Activated CD8-positive, alpha-beta T cell treated with anti-CD3 and anti-CD28 coated beads for 36 hours (primary cell): Measurements from ENCODE around the gene COX19. TPM values are rescaled to one million over a fixed set of nuclear protein-coding genes. Genes with fewer than 3 reads are reported as not detected.

Experiments
- ATAC-seq: fragments of 200-7000 bp; cut with Tn5 transposase; one replicate; pipeline ENCODE4 v1.10.0; 2021; ENCODE audit warnings: mild to moderate bottlenecking, moderate library complexity
- CTCF ChIA-PET: fragments of 350-600 bp; sonication (Branson Sonifier 250); formaldehyde crosslinking; loops from one replicate; lab custom pipeline; 2021; ENCODE audit warnings: antibody characterized with exemption; lab: Charles Lee
- POLR2A ChIA-PET: fragments of 350-600 bp; sonication (Branson Sonifier 250); formaldehyde crosslinking; loops from one replicate; lab custom pipeline; 2021; ENCODE audit warnings: antibody characterized with exemption; lab: Charles Lee
- DNase-seq: peaks from one replicate; pipeline ENCODE4 v3.0.0-alpha.2; 2020
- H3K27ac Mint-ChIP-seq: one replicate; pipeline ENCODE4 v1.8.0; 2021; ENCODE audit warnings: mild to moderate bottlenecking, mixed read lengths
- H3K27me3 Mint-ChIP-seq: one replicate; pipeline ENCODE4 v1.8.0; 2021; ENCODE audit warnings: mixed read lengths
- H3K36me3 Mint-ChIP-seq: one replicate; pipeline ENCODE4 v1.8.0; 2021; ENCODE audit warnings: low read depth, mixed read lengths
- H3K4me1 Mint-ChIP-seq: one replicate; pipeline ENCODE4 v1.8.0; 2021; ENCODE audit warnings: low read depth, mixed read lengths
- H3K4me3 Mint-ChIP-seq: one replicate; pipeline ENCODE4 v1.8.0; 2021; ENCODE audit warnings: mild to moderate bottlenecking, moderate library complexity, mixed read lengths
- H3K9me3 Mint-ChIP-seq: one replicate; pipeline ENCODE4 v1.8.0; 2021; ENCODE audit warnings: mixed read lengths
- CTCF ChIP-seq: fragments of 200-600 bp; IDR thresholded peaks from one replicate; pipeline ENCODE4 v1.8.0; 2022; ENCODE audit warnings: antibody characterized with exemption, mild to moderate bottlenecking
- intact Hi-C: fragments of 100-400 bp; cut with micrococcal nuclease; formaldehyde crosslinking; loops from one replicate; pipeline ENCODE4 v1.10.0; 2022
- total RNA-seq, 2 experiments: library from RNA; stranded (reverse); gene quantifications; one replicate each; pipeline ENCODE4 v1.2.3, GENCODE V29; 2021

The COX19 gene
- total RNA-seq, 2 experiments from 2014 or later = 15.5 to 18.0 TPM

GRCh38 chr7:929311-929711 is 46.0 kb downstream of the COX19 start:
- Mint-ChIP-seq H3K27ac (peak overlapping the region; percentile 71), H3K36me3 (peaks cover 38% of the 10 kb centered on the region), H3K4me1 (peaks cover 57% of the 10 kb centered on the region), H3K27me3 (no peaks in the 10 kb centered on the region), H3K4me3 (peak overlapping the region; percentile 9), H3K9me3 (peaks cover 3% of the 10 kb centered on the region)
- ChIA-PET POLR2A (interaction anchor here (1.5 kb wide), 1 partner anchor 8 kb away, joined by 5 read pairs; no protein-coding TSS in a partner anchor), CTCF (interaction anchor here (1.0 to 2.1 kb wide), 2 partner anchors 12 to 23 kb away, joined by 5 read pairs; no protein-coding TSS in a partner anchor)
- ATAC-seq (no peak), DNase-seq (no peak)
- TF ChIP-seq CTCF = no peak
- intact Hi-C loops = no loop called here

GRCh38 chr7:927031-927671 is 48.2 kb downstream of the COX19 start:
- ATAC-seq (no peak), DNase-seq (no peak)
- Mint-ChIP-seq H3K36me3 (peaks cover 31% of the 10 kb centered on the region), H3K4me1 (peaks cover 69% of the 10 kb centered on the region), H3K9me3 (peaks cover 3% of the 10 kb centered on the region), H3K27ac (peak overlapping the region; percentile 57), H3K4me3 (no peak overlapping the region), H3K27me3 (no peaks in the 10 kb centered on the region)
- POLR2A ChIA-PET = interaction anchor here (0.9 to 1.1 kb wide), 2 partner anchors 19 to 25 kb away, joined by 3 read pairs; no protein-coding TSS in a partner anchor
- no peak for TF ChIP-seq CTCF
- CTCF ChIA-PET = interaction anchor here (0.6 to 1.1 kb wide), 2 partner anchors 11 to 66 kb away, joined by 3 read pairs; no protein-coding TSS in a partner anchor
- intact Hi-C loops = no loop called here

GRCh38 chr7:926061-927030 is 49.0 kb downstream of the COX19 start:
- no peaks in the 10 kb centered on the region for H3K27me3 Mint-ChIP-seq
- intact Hi-C loops = no loop called here
- peaks cover 26% of the 10 kb centered on the region for H3K36me3 Mint-ChIP-seq
- no peak overlapping the region for H3K4me3 Mint-ChIP-seq
- peaks cover 3% of the 10 kb centered on the region for H3K9me3 Mint-ChIP-seq
- POLR2A ChIA-PET = interaction anchor here (1.1 to 1.5 kb wide), 2 partner anchors 26 to 49 kb away, joined by 3 to 7 read pairs; partner anchors contain the start of gene COX19
- DNase-seq (no peak), ATAC-seq (no peak)
- peaks cover 72% of the 10 kb centered on the region for H3K4me1 Mint-ChIP-seq
- peak overlapping the region; percentile 93 for H3K27ac Mint-ChIP-seq
- no peak for TF ChIP-seq CTCF
- CTCF ChIA-PET = interaction anchor here (0.6 kb wide), 1 partner anchor 11 kb away, joined by 3 read pairs; no protein-coding TSS in a partner anchor

GRCh38 chr7:925601-926000 is 49.7 kb downstream of the COX19 start:
- DNase-seq (peak; percentile 95), ATAC-seq (peak; percentile 50)
- H3K4me1 Mint-ChIP-seq = peaks cover 72% of the 10 kb centered on the region
- ChIA-PET CTCF (interaction anchor here (1.1 to 1.2 kb wide), 2 partner anchors 48 to 67 kb away, joined by 3 to 5 read pairs; no protein-coding TSS in a partner anchor), POLR2A (interaction anchor here (0.7 to 1.5 kb wide), 5 partner anchors 11 to 1555 kb away, joined by 3 to 7 read pairs (median 3); partner anchors contain the start of gene COX19)
- H3K27ac Mint-ChIP-seq = peak overlapping the region; percentile 93
- peaks cover 3% of the 10 kb centered on the region for H3K9me3 Mint-ChIP-seq
- no peaks in the 10 kb centered on the region for H3K27me3 Mint-ChIP-seq
- TF ChIP-seq CTCF = no peak
- intact Hi-C loops = no loop called here
- peaks cover 20% of the 10 kb centered on the region for H3K36me3 Mint-ChIP-seq
- H3K4me3 Mint-ChIP-seq = peak overlapping the region; percentile 47
